ENCODE measurements around the gene KIAA1586. TPM values are rescaled to one million over a fixed set of nuclear protein-coding genes. Genes with fewer than 3 reads are reported as not detected.
"Not testable (repeated sequence)": the region's sequence is repeated elsewhere in the genome, so short reads cannot be mapped to it uniquely, and the experiment has no call there.

Gene KIAA1586
- polyA plus RNA-seq, 2 donors = 2.0 to 2.5 TPM

DNA sequence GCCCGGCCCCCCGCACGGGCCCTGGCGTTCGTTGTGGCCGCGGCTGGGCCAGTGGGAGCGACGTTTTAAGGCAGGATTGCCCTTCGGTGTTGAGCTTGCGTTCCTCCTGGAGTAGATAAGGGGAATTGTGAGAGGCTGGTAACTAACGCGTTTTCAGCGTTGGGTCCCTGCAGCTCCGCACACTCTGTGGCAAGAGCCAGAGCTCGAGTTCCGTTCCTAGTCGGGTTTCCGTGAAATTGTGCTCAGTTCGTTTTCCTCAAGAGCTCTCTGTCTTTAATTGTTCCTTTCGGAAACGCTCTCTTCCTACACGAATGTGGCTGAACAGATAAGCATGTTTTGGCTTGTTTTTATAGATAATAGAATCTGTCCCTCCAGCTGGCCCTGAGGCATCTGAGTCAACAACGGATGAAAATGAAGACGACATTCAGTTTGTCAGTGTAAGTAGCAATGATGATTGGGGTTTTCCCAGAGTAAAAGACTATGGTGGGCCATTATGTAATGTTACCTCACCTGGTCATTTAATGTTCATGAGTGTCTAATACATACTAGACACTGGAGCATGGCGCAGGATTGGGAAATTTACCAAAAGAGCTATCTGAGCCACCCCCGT, 44.1 kb downstream of the KIAA1586 start:
- no CpG with 5 or more reads among the region's 27 CpGs for WGBS, 2 donors
- H3K4me3 ChIP-seq (ENCODE audit: low read depth in 1 of 2, low read length in 2 of 2); H3K27ac ChIP-seq (ENCODE audit: low read depth in 2 of 2, low read length in 1 of 2); H3K36me3 ChIP-seq (ENCODE audit: control insufficient read depth in 2 of 2, insufficient read depth in 2 of 2, low read length in 1 of 2); H3K4me1 ChIP-seq (ENCODE audit: control insufficient read depth in 2 of 2, insufficient read depth in 2 of 2, low read length in 1 of 2); H3K9me3 ChIP-seq (ENCODE audit: control insufficient read depth in 2 of 2, insufficient read depth in 1 of 2, low read depth in 1 of 2, low read length in 1 of 2); H3K27me3 ChIP-seq (ENCODE audit: control insufficient read depth in 1 of 2, insufficient read depth in 2 of 2, low read length in 2 of 2): not testable (repeated sequence)

- H3K9me3 ChIP-seq (ENCODE audit: control insufficient read depth in 2 of 2, insufficient read depth in 1 of 2, low read depth in 1 of 2, low read length in 1 of 2); H3K27ac ChIP-seq (ENCODE audit: low read depth in 2 of 2, low read length in 1 of 2); H3K36me3 ChIP-seq (ENCODE audit: control insufficient read depth in 2 of 2, insufficient read depth in 2 of 2, low read length in 1 of 2); H3K4me1 ChIP-seq (ENCODE audit: control insufficient read depth in 2 of 2, insufficient read depth in 2 of 2, low read length in 1 of 2); H3K4me3 ChIP-seq (ENCODE audit: low read depth in 1 of 2, low read length in 2 of 2); H3K27me3 ChIP-seq (ENCODE audit: control insufficient read depth in 1 of 2, insufficient read depth in 2 of 2, low read length in 2 of 2): not testable (repeated sequence)
- 80 to 93% methylated on average over 6 to 7 of the region's 7 CpGs for whole genome bisulfite sequencing, 2 donors
These were observed 44.9 kb downstream of the KIAA1586 start for GRCh38 chr6:57091375-57091774.

GRCh38 chr6:57094689-57095088, 48.2 kb downstream of the KIAA1586 start:
- peaks cover 0 to 2% of the 10 kb centered on the region in 2 donors for H3K36me3 ChIP-seq (ENCODE audit: control insufficient read depth in 2 of 2, insufficient read depth in 2 of 2, low read length in 1 of 2)
- 97 to 100% methylated on average over 1 of the region's 1 CpG for WGBS, 2 donors
- H3K9me3 ChIP-seq (ENCODE audit: control insufficient read depth in 2 of 2, insufficient read depth in 1 of 2, low read depth in 1 of 2, low read length in 1 of 2) = no peaks in the 10 kb centered on the region
- no peaks in the 10 kb centered on the region for H3K4me1 ChIP-seq (ENCODE audit: control insufficient read depth in 2 of 2, insufficient read depth in 2 of 2, low read length in 1 of 2)
- no peaks in the 10 kb centered on the region for H3K27me3 ChIP-seq (ENCODE audit: control insufficient read depth in 1 of 2, insufficient read depth in 2 of 2, low read length in 2 of 2)
- H3K4me3 ChIP-seq (ENCODE audit: low read depth in 1 of 2, low read length in 2 of 2) = no peak overlapping the region
- no peak overlapping the region for H3K27ac ChIP-seq (ENCODE audit: low read depth in 2 of 2, low read length in 1 of 2)

DNA sequence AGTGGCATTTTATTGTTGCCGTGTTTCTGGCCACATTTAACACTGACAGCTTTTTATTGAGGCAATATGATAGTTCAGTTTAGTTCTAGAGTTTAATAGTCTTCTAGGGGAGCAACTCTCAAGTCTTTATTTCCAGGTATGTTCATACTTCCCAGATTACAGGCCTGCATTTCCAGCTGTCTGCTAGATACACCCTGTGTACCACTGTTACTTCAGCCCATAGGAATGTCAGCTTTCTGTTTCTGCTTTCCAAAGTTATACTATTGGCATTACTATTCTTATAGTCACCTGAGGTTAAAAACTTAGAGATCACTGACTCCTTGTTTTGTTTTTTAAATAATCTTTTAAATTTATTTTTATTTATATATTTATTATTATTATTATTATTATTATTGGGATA, 51.1 kb downstream of the KIAA1586 start:
- WGBS, 2 donors = 78 to 83% methylated on average over 1 of the region's 1 CpG
- Histone ChIP-seq H3K4me1 (ENCODE audit: control insufficient read depth in 2 of 2, insufficient read depth in 2 of 2, low read length in 1 of 2) (no peaks in the 10 kb centered on the region), H3K27ac (ENCODE audit: low read depth in 2 of 2, low read length in 1 of 2) (no peak overlapping the region), H3K9me3 (ENCODE audit: control insufficient read depth in 2 of 2, insufficient read depth in 1 of 2, low read depth in 1 of 2, low read length in 1 of 2) (no peaks in the 10 kb centered on the region), H3K36me3 (ENCODE audit: control insufficient read depth in 2 of 2, insufficient read depth in 2 of 2, low read length in 1 of 2) (peaks cover 8% of the 10 kb centered on the region in 2 donors), H3K4me3 (ENCODE audit: low read depth in 1 of 2, low read length in 2 of 2) (no peak overlapping the region), H3K27me3 (ENCODE audit: control insufficient read depth in 1 of 2, insufficient read depth in 2 of 2, low read length in 2 of 2) (no peaks in the 10 kb centered on the region)

GRCh38 chr6:57102976-57103375, 56.5 kb downstream of the KIAA1586 start:
- Histone ChIP-seq H3K4me3 (ENCODE audit: low read depth in 1 of 2, low read length in 2 of 2) (no peak overlapping the region), H3K27me3 (ENCODE audit: control insufficient read depth in 1 of 2, insufficient read depth in 2 of 2, low read length in 2 of 2) (no peaks in the 10 kb centered on the region), H3K4me1 (ENCODE audit: control insufficient read depth in 2 of 2, insufficient read depth in 2 of 2, low read length in 1 of 2) (no peaks in the 10 kb centered on the region), H3K9me3 (ENCODE audit: control insufficient read depth in 2 of 2, insufficient read depth in 1 of 2, low read depth in 1 of 2, low read length in 1 of 2) (no peaks in the 10 kb centered on the region), H3K36me3 (ENCODE audit: control insufficient read depth in 2 of 2, insufficient read depth in 2 of 2, low read length in 1 of 2) (peaks cover 8% of the 10 kb centered on the region in 2 donors), H3K27ac (ENCODE audit: low read depth in 2 of 2, low read length in 1 of 2) (no peak overlapping the region)
- WGBS, 2 donors = 96 to 97% methylated on average over 3 of the region's 3 CpGs

- H3K4me3 ChIP-seq (ENCODE audit: low read depth in 1 of 2, low read length in 2 of 2) = no peak overlapping the region
- H3K27me3 ChIP-seq (ENCODE audit: control insufficient read depth in 1 of 2, insufficient read depth in 2 of 2, low read length in 2 of 2) = no peaks in the 10 kb centered on the region
- peaks cover 8% of the 10 kb centered on the region in 2 donors for H3K36me3 ChIP-seq (ENCODE audit: control insufficient read depth in 2 of 2, insufficient read depth in 2 of 2, low read length in 1 of 2)
- no peaks in the 10 kb centered on the region for H3K4me1 ChIP-seq (ENCODE audit: control insufficient read depth in 2 of 2, insufficient read depth in 2 of 2, low read length in 1 of 2)
- 84 to 88% methylated on average over 5 of the region's 5 CpGs for WGBS, 2 donors
- H3K9me3 ChIP-seq (ENCODE audit: control insufficient read depth in 2 of 2, insufficient read depth in 1 of 2, low read depth in 1 of 2, low read length in 1 of 2) = no peaks in the 10 kb centered on the region
- H3K27ac ChIP-seq (ENCODE audit: low read depth in 2 of 2, low read length in 1 of 2) = no peak overlapping the region
These were observed 57.8 kb downstream of the KIAA1586 start for GRCh38 chr6:57104336-57104735.

Other genes with a start within 250 kb of the KIAA1586 start
- gene BEND6, start 91.6 kb upstream of the KIAA1586 start, polyA plus RNA-seq = under 1 TPM; 0.08 to 0.25 TPM
- gene ZNF451, start 43.5 kb downstream of the KIAA1586 start, polyA plus RNA-seq = 1 to 10 TPM; 7.3 to 9.1 TPM
- 1 to 10 TPM in 1 of 2 donors, under 1 TPM in 1; 0.77 to 2.3 TPM for gene BAG2, start 125.6 kb downstream of the KIAA1586 start, polyA plus RNA-seq
- gene RAB23, start 175.6 kb downstream of the KIAA1586 start, polyA plus RNA-seq = 1 to 10 TPM; 1.4 to 5.3 TPM